ENCODE data around the gene STUB1.
"Not testable (repeated sequence)": the region's sequence is repeated elsewhere in the genome, so short reads cannot be mapped to it uniquely, and the experiment has no call there.

STUB1 gene

GRCh38 chr16:680967-681745 lies 946 bp downstream of the STUB1 start:
- DNase-seq: peak; percentile 20 to 56

GRCh38 chr16:681746-682427 lies 1.7 kb downstream of the STUB1 start:
- no peak for DNase-seq

DNA sequence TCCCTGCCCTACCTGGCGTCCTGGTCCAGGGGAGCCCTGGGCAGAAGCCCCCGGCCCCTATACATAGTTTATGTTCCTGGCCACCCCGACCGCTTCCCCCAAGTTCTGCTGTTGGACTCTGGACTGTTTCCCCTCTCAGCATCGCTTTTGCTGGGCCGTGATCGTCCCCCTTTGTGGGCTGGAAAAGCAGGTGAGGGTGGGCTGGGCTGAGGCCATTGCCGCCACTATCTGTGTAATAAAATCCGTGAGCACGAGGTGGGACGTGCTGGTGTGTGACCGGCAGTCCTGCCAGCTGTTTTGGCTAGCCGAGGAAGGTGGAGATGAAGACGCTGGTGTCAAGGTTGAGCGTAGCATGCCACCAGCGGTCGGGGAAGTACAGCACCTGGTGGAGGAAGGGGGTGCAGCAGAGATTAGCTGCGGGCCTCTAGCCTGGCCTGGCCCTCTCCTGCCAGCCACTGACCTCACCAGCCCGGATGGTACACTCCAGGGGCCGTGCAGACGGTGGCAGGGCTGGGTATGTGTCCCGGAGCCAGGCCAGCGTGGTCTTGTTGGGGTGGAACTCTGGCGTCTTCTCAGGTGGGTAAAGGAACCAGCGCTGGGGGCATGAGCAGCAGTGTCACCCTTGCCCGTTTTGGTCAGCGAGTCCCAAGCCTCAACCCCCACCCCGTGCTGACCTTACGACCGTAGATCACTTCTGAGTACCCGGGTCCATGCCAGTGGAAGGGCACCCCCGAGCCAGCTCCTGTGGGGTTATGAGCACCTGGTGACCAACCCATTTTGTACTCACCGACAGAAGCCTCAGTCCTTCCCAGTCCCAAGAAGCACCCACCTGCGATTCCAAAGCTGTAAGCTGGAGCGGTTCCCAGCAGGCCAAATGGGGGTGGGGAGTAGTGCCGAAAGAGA lies 2.5 kb downstream of the STUB1 start:
- no peak for DNase-seq

- no peak for DNase-seq
These were observed 3.3 kb downstream of the STUB1 start for GRCh38 chr16:683396-684070.

DNA sequence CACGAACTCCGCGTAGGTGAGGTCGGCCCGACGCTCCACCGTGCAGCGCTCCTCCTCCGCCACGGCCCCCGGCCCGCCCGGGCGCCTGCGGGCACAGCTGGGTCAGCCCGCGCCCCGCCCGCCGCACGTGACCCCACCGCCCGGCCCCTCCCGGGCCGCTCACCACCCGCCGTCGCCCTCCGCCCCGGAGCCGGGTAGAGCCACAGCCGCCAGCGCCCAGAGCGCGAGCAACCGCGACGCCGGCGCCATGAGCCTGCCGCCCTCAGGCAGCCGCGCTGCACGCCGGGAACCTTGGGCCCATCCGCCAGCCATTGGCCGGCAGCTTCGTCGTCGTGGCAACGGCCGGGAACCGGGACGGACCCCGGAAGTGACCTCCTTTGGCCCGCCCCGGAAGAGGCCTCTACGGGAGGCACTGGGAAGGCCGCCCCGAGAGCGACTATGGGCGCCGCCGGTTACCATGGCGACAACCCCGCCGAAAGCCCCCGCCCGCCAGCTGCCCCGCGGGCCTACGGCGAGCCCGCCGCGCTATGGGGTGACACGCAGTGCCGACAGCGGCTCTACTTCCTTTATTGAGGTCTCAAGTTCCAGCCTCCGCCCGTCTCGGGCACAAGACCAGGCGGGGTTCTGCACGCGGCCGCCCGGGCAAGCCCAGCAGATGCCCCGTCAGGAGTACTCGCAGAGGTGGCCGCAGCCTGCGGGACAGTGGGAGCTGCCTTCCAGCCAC lies 4.0 kb downstream of the STUB1 start, which contains the start of gene JMJD8:
TSS of gene JMJD8 (minus strand) at position 264 of the 724 bp plus-strand sequence. CDS start at position 249, 15 bp downstream.
- DNase-seq: peak; percentile 82 to 97

- no peak for DNase-seq
These were observed 4.9 kb downstream of the STUB1 start for GRCh38 chr16:684961-685696.

DNA sequence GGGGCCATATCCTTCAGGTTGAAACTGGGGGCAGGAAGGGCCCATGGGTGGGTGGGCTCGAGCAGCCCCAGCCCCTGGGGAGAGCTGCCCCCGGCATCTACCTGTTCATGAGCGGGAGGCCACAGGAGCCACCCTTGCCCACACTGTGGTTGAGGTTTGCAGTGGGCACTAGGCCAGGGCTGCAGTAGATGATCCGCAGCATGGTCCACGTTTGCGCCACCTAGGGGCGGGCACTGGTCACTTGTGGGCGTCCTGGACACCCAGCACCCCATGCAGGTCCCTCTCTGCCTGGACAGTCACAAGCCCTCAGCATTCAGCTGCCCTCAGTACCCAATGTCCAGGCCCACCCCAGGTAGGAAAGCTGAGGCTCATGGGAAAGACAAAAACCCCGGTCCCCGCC lies 5.8 kb downstream of the STUB1 start:
- DNase-seq: peak in 1 of 2 experiments; percentile 27

DNA sequence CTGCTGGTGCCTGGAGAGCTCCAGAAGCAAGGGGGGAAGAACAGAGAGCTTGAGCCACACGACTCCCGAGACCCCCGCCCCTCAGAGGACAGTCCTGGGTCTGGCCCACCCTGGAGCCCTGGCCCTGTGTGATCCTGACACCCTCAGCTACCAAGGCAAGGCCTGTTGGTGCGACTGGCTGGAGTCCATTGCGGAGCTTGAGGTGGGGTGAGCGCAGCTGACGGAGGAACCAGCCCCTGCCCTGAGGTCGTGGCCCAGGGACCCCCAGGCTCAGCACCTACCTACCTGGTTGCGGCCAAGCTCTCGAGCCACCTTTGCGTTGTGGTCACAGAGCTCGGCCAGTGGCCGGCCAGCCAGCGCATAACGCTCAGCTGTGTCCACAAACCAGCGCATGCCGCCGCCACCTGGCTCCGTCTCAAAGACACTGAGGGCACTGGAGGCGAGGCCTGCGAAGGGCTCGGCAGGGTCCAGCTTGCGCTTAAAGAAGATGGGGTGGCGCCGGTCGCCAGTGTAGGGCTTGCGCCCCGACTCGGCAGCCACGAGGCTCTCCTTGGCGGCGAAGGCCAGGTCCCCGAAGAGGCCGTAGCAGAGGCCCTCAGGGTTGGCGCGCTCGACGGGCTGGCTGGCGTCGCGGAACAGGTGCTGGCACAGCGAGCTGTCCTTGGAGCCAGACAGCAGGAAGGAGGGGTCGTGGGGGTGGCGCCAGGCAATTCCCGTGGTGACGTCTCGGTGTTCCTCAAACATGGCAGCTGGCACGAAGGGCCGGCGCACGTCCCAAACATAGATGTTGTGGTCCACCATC lies 6.5 kb downstream of the STUB1 start:
- no peak for DNase-seq

GRCh38 chr16:687499-687898 lies 7.3 kb downstream of the STUB1 start:
- DNase-seq: no peak

DNA sequence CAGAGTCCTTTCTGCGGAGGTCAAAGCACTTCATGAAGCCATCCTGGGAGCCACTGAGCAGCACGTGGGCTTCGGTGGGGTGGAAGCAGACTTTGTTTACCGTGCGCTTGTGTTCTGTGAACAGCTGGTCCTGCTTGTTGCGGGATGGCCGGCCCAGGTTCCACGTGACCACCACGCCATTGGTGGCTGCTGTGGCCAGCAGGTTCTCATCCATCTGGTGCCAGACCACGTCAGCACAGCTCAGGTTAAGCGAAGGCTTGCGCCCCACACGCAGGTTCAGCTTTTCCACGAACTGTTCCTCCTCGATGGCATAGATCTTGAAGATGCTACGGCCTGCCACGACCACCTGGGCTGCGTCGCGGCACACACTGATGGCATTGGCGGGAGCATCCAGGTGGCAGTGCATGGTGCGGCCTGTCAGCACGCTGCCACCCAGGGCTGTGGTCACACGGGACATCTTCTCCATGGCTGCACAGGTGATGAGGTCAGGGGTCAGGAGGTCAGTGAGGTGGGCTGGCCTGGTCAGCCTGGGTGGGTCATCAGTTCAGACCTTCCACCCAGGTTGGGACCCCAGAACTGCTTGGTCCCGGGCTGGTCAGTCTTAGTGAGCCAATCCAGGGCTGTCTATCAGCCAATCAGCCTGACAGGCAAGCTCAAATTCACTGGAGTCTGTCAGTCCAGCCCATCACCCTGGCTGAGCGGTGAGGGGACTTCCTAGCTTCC lies 9.1 kb downstream of the STUB1 start:
- no peak for DNase-seq

DNA sequence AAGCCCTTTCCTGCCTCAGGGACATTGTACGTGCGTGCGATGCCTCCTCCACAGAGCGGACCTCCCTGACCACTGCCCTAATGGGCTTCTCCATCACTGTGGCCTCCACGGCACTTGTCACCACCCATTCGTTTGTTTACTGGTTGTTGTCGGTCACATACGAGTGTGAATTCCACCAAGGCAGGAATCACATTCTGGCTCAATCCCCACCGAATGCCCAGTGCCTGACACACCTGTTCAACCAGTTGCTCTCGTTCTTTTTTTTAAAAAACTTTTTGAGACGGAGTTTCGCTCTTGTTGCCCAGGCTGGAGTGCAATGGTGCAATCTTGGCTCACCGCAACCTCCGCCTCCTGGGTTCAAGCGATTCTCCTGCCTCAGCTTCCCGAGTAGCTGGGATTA lies 11.0 kb downstream of the STUB1 start:
- not testable (repeated sequence) for DNase-seq

DNA sequence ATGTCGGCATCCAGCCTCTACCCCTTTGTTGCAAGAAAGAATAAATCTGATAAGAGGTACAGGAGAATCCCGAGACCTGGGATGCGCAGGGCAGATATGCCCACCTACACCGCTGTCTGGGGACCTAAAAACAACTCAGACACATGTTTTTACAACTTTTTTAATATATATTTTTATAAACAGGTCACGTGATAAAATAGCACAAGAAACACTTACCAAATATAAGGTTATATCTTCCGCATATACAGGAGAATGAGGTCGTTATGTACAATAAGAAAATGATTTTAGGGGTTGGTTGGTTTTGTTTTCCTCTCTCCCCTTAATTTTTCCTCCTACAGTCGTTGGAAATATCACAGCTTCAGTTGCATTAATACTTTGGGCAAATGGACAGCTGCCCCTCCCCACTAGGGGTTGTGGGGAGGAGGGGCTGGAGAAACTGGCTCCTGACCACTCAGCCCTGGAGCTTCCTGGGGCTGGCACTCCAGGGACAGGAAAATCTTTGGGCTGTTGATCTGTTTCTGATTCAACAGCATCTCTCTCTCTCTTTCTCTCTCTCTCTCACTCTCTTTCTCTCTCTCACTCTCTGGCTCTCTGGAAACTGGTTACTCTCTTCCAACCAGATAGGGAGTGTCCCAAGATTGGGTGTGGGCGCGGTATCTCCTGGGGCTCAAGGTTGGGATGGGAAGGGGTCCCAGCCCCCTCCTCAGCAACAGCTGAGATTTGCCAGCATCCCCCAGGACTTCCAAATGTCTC lies 12.3 kb downstream of the STUB1 start:
- no peak for DNase-seq

- no peak for DNase-seq
These were observed 13.2 kb downstream of the STUB1 start for GRCh38 chr16:693364-693763.

- DNase-seq: no peak
These were observed 13.6 kb downstream of the STUB1 start for GRCh38 chr16:693766-694165.

DNA sequence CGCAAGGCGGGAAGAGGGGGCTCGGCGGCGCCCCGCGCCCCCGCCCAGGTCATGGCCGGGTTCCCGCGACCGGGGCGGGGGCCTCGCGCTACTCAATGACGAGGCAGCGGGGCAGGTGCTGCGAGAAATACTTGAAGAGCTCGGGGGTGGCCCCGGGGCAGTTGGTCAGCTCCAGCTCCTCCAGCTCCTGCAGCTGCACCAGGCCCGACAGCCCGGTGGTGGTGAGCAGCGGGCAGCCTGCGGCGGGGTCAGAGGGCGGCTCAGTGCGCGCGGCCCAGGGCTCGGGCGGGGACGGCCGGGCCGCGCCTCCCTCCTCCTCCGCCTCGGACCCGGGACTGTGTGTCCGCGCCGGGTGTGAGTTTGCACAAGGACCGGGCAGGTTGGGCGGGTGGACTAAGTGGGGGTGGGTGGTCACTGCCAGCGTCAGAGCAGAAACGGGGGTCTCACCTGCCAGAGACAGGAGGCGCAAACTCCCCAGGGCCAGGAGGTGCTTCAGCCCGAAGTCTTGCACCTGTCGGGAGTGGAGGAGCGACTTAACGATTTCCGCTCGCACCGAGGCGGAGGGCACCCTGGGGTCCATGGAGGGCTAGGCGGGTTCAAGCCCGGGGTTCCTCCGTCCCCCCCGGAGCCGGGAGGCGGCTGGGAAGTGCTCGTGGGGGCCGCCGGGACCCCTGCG lies 14.1 kb downstream of the STUB1 start:
- DNase-seq: no peak

- DNase-seq: no peak
These were observed 14.7 kb downstream of the STUB1 start for GRCh38 chr16:694863-695354.

DNA sequence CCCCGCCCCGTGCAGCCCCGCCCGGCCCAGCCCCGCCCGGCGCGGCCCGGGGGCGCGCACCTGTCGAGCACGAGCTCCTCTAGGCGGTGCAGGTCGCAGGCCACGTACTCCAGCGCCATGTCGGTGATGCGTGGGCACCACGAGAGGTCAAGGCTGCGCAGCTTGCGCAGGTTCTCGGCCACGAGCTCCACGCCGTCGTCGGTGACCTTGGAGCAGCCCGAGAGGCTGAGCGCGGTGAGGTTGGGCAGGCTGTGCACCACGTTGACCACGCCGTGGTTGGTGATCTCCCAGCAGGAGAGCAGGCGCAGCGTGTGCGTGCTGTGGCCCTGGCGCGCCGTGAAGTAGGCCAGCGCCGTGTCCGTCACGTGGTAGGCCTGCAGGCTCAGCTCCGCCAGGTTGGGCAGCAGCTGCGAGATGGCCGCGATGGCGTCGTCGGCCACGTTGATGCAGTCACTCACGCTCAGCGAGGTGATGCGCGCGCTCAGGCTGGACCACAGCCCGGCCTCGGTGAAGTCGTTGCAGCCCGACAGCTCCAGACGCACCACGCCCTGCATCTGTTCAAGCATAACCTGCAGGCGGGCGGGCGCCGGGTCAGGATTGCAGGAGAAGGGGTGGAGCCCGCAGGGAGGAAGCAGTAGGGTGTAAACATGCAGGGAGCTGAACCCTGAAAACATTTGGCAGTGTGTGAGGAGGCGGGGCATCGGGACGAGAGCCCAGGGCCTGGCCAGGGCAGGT lies 15.3 kb downstream of the STUB1 start:
- no peak for DNase-seq

Data from NCI-H446 (cell line).